Smooth muscle cell (in vitro differentiated cells): ENCODE data around the gene SLC2A4RG. TPM values are rescaled to one million over a fixed set of nuclear protein-coding genes. Genes with fewer than 3 reads are reported as not detected.

ENCODE experiments used
- DNase-seq: peaks from one replicate; lab custom pipeline; 2025; ENCODE audit not compliant: unreplicated experiment; lab: John Stamatoyannopoulos, UW
- H2AFZ ChIP-seq: fragments of 200-600 bp; sonication (generic); 2 replicates; pipeline ENCODE4 v1.6.0; 2016; ENCODE audit warnings: antibody characterized with exemption, low read depth, mild to moderate bottlenecking
- H3F3A ChIP-seq: fragments of 200-600 bp; sonication (generic); 2 replicates; pipeline ENCODE4 v1.6.0; 2017; ENCODE audit warnings: antibody characterized with exemption, low read depth
- H3K27ac ChIP-seq: fragments of 200-600 bp; sonication (generic); 2 replicates; pipeline ENCODE4 v1.5.1; 2016; ENCODE audit warnings: low read depth, mild to moderate bottlenecking
- H3K27me3 ChIP-seq: fragments of 200-600 bp; sonication (generic); 2 replicates; pipeline ENCODE4 v1.6.1; 2016; ENCODE audit warnings: low read depth, mild to moderate bottlenecking
- H3K36me3 ChIP-seq: fragments of 200-600 bp; sonication (generic); 2 replicates; pipeline ENCODE4 v1.5.1; 2016; ENCODE audit warnings: low read depth
- H3K4me1 ChIP-seq: fragments of 200-600 bp; sonication (generic); 2 replicates; pipeline ENCODE4 v1.5.1; 2016; ENCODE audit warnings: low read depth
- H3K4me2 ChIP-seq: fragments of 200-600 bp; sonication (generic); 2 replicates; pipeline ENCODE4 v1.6.0; 2016; ENCODE audit warnings: mild to moderate bottlenecking
- H3K4me3 ChIP-seq: fragments of 200-600 bp; sonication (generic); 2 replicates; pipeline ENCODE4 v1.5.1; 2016; ENCODE audit warnings: mild to moderate bottlenecking
- H3K79me2 ChIP-seq: fragments of 200-600 bp; sonication (generic); 2 replicates; pipeline ENCODE4 v1.6.0; 2016; ENCODE audit warnings: low read depth, mild to moderate bottlenecking
- H3K9ac ChIP-seq: fragments of 200-600 bp; sonication (generic); 2 replicates; pipeline ENCODE4 v1.6.0; 2016; ENCODE audit warnings: low read depth
- H3K9me3 ChIP-seq: fragments of 200-600 bp; sonication (generic); replicated peaks from 2 replicates; pipeline ENCODE4 v1.5.1; 2016; ENCODE audit warnings: low read depth
- H4K20me1 ChIP-seq: fragments of 200-600 bp; sonication (generic); 2 replicates; pipeline ENCODE4 v1.6.0; 2016; ENCODE audit warnings: low read depth
- CTCF ChIP-seq: fragments of 200-600 bp; sonication (generic); IDR thresholded peaks from 2 replicates; pipeline ENCODE4 v1.5.1; 2017; ENCODE audit warnings: borderline replicate concordance, mild to moderate bottlenecking, antibody characterized with exemption; ENCODE audit not compliant: insufficient read depth, poor library complexity, severe bottlenecking
- WGBS: methylation state at CpG from one replicate; pipeline ENCODE4 v1.1.7; 2016; ENCODE audit warnings: low lambda C conversion rate; 5-methylcytosine and 5-hydroxymethylcytosine counted together
- polyA plus RNA-seq: library from polyadenylated mRNA; unstranded; fragments of >200 nt; fragmentation: Nextera tagmentation; extraction: Ambion mirVana; gene quantifications from 2 replicates; pipeline ENCODE4 v1.2.1, GENCODE V29; 2016
- total RNA-seq: library from RNA; depleted of rRNA; stranded (reverse); fragments of >200 nt; gene quantifications from 2 replicates; pipeline ENCODE4 v1.2.3, GENCODE V29; 2014

The SLC2A4RG gene
- total and polyA plus RNA-seq, 2 experiments from 2014 or later, result 43.7 to 45.6 TPM

GRCh38 chr20:63782051-63782471, 42.5 kb downstream of the SLC2A4RG start:
- H3K36me3 ChIP-seq, result no peaks in the 10 kb centered on the region
- H3K4me1 ChIP-seq, result no peaks in the 10 kb centered on the region
- no peak overlapping the region for H3K27ac ChIP-seq
- H2AFZ ChIP-seq, result no peak overlapping the region
- 86% methylated on average over 13 of the region's 18 CpGs for WGBS
- no peak for TF ChIP-seq CTCF
- no peak overlapping the region for H3K4me3 ChIP-seq
- H4K20me1 ChIP-seq, result peaks cover 9% of the 10 kb centered on the region
- no peaks in the 10 kb centered on the region for H3K79me2 ChIP-seq
- H3K4me2 ChIP-seq, result no peak overlapping the region
- H3K9ac ChIP-seq, result no peak overlapping the region
- H3K9me3 ChIP-seq, result no peaks in the 10 kb centered on the region
- DNase-seq, result no peak
- H3K27me3 ChIP-seq, result no peaks in the 10 kb centered on the region
- no peaks in the 10 kb centered on the region for H3F3A ChIP-seq

GRCh38 chr20:63782521-63782971, 43.0 kb downstream of the SLC2A4RG start:
- Histone ChIP-seq H3K79me2 (no peaks in the 10 kb centered on the region), H3K27ac (no peak overlapping the region), H2AFZ (no peak overlapping the region), H3K9ac (no peak overlapping the region), H4K20me1 (peaks cover 7% of the 10 kb centered on the region), H3F3A (no peaks in the 10 kb centered on the region), H3K9me3 (no peaks in the 10 kb centered on the region), H3K27me3 (no peaks in the 10 kb centered on the region), H3K4me2 (no peak overlapping the region), H3K4me3 (no peak overlapping the region), H3K36me3 (no peaks in the 10 kb centered on the region), H3K4me1 (no peaks in the 10 kb centered on the region)
- TF ChIP-seq CTCF, result no peak
- DNase-seq, result no peak
- 96% methylated on average over 12 of the region's 12 CpGs for WGBS

- Histone ChIP-seq H3K9me3 (no peaks in the 10 kb centered on the region), H3F3A (no peaks in the 10 kb centered on the region), H3K4me1 (no peaks in the 10 kb centered on the region), H3K27me3 (no peaks in the 10 kb centered on the region), H3K79me2 (no peaks in the 10 kb centered on the region), H3K9ac (no peak overlapping the region), H3K36me3 (no peaks in the 10 kb centered on the region), H3K4me3 (no peak overlapping the region), H2AFZ (no peak overlapping the region), H4K20me1 (peaks cover 4% of the 10 kb centered on the region), H3K27ac (no peak overlapping the region), H3K4me2 (no peak overlapping the region)
- WGBS, result 94% methylated on average over 14 of the region's 16 CpGs
- TF ChIP-seq CTCF, result no peak
- no peak for DNase-seq
Observed at GRCh38 chr20:63783970-63784369, 44.4 kb downstream of the SLC2A4RG start.

- no peak overlapping the region for H3K9ac ChIP-seq
- 82% methylated on average over 14 of the region's 14 CpGs for WGBS
- H3K27ac ChIP-seq, result no peak overlapping the region
- no peaks in the 10 kb centered on the region for H3K79me2 ChIP-seq
- H3K27me3 ChIP-seq, result no peaks in the 10 kb centered on the region
- H3K36me3 ChIP-seq, result no peaks in the 10 kb centered on the region
- H4K20me1 ChIP-seq, result peaks cover 4% of the 10 kb centered on the region
- no peak for TF ChIP-seq CTCF
- H2AFZ ChIP-seq, result no peak overlapping the region
- no peaks in the 10 kb centered on the region for H3F3A ChIP-seq
- H3K4me1 ChIP-seq, result no peaks in the 10 kb centered on the region
- no peak overlapping the region for H3K4me2 ChIP-seq
- H3K9me3 ChIP-seq, result no peaks in the 10 kb centered on the region
- DNase-seq, result no peak
- no peak overlapping the region for H3K4me3 ChIP-seq
Observed at GRCh38 chr20:63785691-63786131, 46.1 kb downstream of the SLC2A4RG start.
